ENCODE measurements around the gene PGC. TPM values are rescaled to one million over a fixed set of nuclear protein-coding genes. Genes with fewer than 3 reads are reported as not detected.
A peak's percentile ranks its signal among the peaks of the same experiment; 100 is the strongest.

The PGC gene
- total RNA-seq, 1 donor = not detected

DNA sequence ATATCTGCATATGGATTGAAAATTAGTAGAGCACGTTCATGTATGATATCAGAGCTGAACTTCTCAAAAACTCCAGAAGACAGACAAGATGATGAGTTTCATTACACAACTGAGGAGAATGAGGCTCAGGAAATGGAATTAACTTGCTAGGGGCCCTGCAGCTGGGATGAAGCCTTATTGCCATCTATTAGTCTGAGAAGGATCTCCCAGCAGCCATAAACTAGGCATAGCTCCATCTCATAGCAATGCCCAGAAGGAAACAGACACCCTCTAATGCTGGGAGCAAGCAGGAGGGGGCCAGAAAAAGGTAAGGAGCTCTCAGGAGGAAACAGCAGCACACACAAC, 29.8 kb downstream of the PGC start:
- DNase-seq (ENCODE audit: low read depth in 2 of 3, low spot score in 2 of 3) = no peak

DNA sequence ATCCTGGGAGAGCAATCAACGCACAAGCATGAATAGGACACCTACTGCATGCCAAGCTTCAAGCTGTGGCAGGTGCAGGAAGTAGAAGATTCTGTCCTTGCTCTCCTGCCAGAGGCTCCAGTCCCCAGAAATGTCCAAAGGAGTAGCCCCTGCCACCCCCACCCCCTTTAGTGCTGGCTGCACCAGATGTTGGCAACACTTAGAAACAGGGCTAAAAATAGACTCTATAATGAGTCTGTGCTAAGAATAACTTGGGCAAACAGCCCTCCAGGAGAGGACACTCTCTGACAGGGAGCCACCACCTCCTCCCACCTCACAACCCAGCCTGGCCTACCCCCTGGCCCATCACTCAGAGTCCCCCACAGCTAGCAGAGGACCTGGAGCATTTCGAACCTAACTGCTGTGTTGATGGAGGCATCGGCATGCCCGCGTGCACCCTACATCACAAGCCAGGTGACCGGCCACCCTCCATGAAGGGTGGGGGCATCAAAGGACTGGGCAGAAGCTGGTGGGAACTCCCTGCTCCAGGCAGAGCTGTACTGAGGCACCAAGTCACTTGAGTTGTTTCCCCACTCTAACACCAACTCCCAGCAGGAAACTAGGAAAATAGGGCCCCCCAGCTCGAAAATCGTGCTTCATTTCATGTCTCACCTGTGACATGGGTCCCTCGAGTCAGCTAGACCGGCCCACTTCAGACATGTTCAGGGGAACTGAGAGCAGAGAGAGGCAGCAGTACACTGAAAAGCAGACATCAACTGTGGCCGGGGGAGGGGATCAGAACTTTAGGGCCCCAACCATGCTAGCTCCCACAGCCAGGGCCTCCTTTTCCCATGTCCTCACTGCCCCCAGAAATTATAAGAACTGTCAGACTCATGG, 30.4 kb downstream of the PGC start:
- DNase-seq (ENCODE audit: low read depth in 2 of 3, low spot score in 2 of 3) = no peak

DNA sequence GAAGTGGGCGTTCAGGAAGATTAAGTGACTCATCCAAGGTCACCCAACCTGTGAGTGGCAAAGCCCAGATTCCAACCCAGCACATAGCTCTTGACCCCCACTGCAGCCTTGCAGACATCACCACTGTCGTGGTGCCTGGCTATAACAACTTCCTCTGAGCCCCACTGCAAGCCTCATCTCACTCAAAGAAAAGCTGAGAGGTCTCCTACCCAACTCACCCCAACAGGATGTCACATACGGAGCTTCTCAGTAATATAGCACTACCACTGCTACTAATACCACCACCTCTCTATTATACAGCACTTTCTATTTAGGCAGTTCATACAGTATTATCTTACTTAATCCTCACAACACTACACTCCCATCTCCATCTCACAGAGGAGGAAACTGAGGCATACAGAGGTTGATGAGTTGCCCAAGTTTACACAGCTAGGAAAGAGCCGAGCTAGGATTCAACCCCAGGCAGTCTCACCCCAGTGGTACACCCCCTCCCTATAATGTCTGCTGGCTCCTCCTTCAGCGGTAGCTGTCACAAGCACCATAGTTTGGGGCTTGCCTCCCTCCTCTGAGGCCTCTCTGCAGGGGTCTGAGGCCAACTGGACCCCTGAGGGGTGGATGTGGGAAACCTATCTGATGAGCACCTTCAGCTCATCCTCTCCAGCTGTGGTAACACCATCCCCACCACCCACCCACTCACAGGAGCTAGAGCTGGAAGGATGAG, 31.2 kb downstream of the PGC start:
- DNase-seq (ENCODE audit: low read depth in 2 of 3, low spot score in 2 of 3) = no peak

GRCh38 chr6:41714556-41715273, 32.5 kb downstream of the PGC start:
- DNase-seq (ENCODE audit: low read depth in 2 of 3, low spot score in 2 of 3) = no peak

DNA sequence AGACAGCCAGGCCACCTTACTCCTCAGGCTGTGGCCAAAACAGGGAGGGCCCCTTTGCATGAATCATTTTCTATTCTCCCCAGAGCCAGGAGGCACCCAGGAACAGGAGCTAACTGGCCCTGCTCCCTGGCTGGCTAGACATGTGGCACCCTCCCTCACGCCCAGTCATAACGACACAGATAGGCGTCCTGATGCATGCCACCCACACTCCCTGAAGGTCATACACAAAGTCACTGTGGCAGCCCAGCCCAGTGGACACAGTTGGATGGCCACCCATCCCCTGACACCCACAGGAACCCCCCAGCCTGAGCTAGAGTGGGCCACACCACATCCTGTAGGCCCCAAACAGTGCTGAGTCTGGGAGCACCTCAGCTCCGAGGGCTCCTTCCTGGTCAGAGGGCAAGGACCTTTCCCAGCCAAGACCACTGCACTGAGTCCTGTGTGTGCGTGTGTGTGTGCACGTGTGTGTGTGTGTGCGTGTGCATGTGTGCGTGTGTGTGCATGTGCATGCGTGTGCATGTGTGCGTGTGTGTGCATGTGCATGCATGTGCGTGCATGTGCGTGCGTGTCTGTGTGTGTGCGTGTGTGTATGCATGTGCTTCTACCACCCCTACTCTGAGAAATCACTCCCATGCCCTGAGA, 33.4 kb downstream of the PGC start:
- DNase-seq (ENCODE audit: low read depth in 2 of 3, low spot score in 2 of 3) = no peak

- DNase-seq (ENCODE audit: low read depth in 2 of 3, low spot score in 2 of 3) = no peak
These were observed 34.0 kb downstream of the PGC start for GRCh38 chr6:41713159-41713649.

- DNase-seq (ENCODE audit: low read depth in 2 of 3, low spot score in 2 of 3) = no peak
These were observed 34.5 kb downstream of the PGC start for GRCh38 chr6:41712651-41713103.

DNA sequence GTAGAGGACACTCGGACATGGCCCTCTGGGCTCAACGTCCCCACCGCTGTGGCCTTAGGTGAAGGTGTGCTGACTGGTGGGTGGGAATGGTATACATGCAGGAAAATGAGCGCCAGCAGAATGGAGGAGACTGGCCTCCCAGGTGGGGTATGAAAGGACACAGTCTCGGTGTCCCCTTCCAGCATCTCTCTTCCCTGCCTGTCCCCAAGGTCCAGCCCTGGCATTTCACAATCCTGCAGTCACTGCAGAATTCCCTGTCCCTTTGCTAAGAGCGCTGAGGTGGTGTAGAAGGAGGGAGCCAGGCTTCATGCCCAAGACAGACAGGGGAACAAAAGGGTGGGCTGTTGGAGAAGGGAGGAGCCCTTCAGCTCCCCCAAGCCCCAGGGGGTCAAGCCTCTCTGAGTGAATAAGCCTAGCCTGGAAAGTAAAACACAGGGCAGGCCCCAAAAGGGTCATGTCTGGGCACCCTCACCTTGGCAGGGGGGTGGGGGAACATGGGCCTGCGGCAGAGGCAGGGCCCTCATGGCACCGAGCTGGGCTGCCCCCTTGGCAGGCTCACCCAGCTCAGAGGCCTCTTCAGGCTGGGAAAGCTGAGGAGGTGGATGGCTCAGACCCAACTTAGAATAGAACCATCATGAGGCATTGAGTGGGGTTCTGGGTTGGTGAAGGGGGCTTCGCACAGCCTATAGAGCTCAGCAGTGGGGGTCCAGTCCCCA, 35.7 kb downstream of the PGC start:
- no peak for DNase-seq (ENCODE audit: low read depth in 2 of 3, low spot score in 2 of 3)

- no peak for DNase-seq (ENCODE audit: low read depth in 2 of 3, low spot score in 2 of 3)
These were observed 37.8 kb downstream of the PGC start for GRCh38 chr6:41709375-41709774.

DNA sequence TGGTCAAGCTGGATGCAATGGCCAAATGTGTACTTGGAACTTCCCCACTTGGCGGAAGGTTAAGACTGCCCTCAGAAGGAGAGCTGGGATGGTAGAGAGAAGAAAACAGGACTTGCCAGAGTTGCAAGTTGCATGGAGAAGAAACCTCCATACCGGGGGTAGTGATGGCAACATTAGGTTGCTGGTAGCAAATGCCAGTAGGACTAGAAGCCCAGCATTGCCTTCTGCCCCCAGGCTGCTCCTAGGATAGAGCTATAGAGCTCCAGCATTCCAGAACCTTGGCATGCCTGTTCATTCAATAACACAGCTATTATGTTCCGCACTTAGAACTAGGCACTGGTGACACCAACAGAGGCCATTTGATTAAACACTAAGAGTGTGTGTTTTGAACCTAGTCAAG, 38.3 kb downstream of the PGC start:
- no peak for DNase-seq (ENCODE audit: low read depth in 2 of 3, low spot score in 2 of 3)

DNA sequence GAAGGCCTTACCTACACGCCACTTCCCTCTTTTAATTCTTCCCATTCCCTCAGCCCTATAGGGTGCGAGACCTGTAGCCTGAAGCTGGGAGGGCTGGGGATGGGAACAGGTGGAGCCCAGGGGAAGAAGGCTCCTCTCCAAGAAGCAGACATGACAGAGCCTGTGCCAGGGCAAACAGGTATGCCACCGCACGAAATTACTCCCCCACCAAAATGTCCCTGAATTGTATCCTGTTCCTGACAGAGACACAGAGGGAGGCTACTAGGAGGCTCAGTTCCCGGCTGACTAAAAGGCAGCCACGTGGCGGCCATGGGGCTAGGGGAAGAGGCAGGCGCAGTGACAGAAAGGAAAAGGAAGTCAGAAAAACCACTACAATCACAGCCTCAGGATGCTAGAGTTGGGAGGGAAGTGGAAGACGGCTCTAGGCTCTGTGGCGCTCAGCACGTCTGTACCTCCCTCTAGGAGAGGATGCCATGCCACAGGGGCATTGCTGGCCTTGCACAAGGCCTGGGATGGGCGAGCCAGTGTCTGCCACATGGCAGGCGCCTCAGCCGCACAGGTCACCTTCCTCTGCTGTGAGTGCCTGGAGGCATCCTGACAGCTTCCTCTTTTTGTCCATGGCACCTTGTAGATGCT, 39.5 kb downstream of the PGC start:
- peak in 2 of 3 donors; percentile 39 to 57 for DNase-seq (ENCODE audit: low read depth in 2 of 3, low spot score in 2 of 3)

DNA sequence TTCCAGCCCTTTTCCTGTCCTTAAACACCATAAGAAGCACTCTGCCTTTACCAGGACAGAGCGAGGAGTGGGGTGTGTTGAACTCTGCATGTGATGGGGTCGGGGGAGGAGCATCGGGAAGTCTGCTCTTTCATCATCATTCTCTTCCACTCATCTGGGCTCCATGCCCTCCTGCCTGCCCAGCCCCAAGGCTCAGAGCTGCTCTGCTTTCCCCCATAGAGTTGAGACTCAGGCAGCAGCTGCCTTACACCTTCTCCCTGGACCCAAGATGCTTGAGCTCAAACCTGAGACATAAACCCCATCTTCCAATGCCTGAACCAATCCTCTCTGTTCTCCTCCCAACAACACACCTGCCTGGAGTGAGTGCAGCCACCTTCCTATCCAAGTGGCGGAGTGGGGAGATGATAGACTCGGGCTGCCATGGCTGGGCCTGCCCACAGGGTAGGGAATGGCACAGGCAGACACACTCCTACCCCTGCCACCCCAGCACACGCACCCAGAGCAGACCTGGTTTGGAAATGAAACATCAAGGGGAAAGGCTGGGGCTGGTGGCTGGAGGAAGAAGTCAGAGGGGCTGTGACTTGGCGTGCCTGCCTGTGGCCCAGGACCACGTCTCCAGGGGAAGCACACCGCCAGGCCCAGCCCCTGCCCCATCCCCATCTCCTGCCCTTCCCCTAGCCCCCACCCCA, 40.2 kb downstream of the PGC start:
- no peak for DNase-seq (ENCODE audit: low read depth in 2 of 3, low spot score in 2 of 3)

DNA sequence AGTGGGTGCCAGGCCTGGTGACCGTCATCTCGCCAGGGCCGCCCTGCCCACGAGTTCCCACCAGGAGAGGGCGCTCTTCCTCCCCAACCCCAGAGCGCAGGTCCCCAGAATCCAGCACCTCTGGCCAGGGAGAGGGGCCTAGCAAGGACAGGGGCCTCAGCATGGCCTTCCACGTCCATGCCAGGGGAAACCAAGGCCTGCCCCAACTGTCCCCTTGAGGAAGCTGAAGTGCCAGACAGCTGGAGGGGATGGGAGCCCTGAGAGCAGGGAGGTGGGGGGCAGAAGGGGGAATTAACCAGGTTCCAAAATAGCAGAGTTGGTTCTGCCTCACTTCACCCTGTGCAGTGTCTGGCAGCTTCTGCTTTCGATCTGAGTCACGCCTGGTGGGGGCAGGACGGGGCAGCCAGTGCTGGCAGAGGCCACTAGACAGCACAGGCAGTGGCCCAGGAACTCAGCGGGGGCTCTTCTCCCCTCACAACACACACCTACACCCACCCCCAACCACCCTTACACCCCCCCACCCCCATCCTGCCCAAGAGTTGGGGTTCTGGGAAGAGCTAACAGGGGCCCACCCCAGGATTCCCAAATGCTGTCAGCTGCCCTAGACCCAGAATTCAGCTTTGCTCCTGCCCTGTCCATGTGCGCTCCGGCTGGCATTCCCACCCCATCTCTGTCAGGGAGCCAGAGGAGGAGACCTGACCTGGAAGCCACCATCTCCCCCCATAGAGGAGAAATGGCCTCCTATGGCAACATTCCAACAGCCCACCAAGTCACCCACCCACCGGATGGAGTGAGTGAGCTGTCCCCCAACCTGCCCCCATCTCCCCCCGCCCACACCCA, 41.0 kb downstream of the PGC start:
- DNase-seq (ENCODE audit: low read depth in 2 of 3, low spot score in 2 of 3) = peak in 2 of 3 donors; percentile 75 to 77

GRCh38 chr6:41705311-41705995, 41.7 kb downstream of the PGC start:
- no peak for DNase-seq (ENCODE audit: low read depth in 2 of 3, low spot score in 2 of 3)

DNA sequence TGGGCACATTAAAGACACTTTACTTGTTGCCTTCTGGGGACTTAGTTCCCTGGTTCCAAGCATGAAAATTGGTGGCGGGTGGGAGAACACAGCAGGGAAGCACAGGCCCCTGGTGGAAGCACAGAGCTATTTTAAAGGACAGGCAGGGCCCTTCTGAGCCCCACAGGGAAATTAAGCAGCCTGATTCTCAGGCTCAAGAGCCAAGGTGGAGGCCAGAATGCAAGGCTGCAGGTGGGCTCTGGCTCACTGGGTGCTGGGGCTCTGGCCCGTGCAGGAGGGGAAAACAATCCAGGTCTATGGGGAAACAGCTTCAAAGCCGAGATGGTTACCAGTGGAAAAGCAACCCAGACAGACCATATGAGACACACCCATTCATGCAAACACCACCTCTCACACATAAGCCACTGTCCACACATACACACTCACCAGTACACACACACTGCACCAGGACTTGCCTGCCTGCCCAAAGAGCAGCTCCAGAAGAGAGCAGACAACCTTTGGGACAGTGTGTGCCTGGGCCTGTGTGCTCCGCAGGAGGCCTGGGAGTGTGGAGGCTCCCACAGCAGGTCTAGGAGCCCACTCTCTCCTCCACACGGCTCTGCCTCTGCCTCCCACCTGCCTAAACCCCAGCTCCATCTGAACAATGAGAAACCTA, 42.4 kb downstream of the PGC start:
- no peak for DNase-seq (ENCODE audit: low read depth in 2 of 3, low spot score in 2 of 3)

- no peak for DNase-seq (ENCODE audit: low read depth in 2 of 3, low spot score in 2 of 3)
These were observed 43.2 kb downstream of the PGC start for GRCh38 chr6:41704028-41704427.

Data from hematopoietic multipotent progenitor cell (in vitro differentiated cells).